ENCODE results near the gene AGR3. TPM values are rescaled to one million over a fixed set of nuclear protein-coding genes. Genes with fewer than 3 reads are reported as not detected.
A peak's percentile ranks its signal among the peaks of the same experiment; 100 is the strongest.
"Not testable (repeated sequence)": the region's sequence is repeated elsewhere in the genome, so short reads cannot be mapped to it uniquely, and the experiment has no call there.

Gene AGR3
- total RNA-seq, 1 experiment from 2014 or later = not detected

DNA sequence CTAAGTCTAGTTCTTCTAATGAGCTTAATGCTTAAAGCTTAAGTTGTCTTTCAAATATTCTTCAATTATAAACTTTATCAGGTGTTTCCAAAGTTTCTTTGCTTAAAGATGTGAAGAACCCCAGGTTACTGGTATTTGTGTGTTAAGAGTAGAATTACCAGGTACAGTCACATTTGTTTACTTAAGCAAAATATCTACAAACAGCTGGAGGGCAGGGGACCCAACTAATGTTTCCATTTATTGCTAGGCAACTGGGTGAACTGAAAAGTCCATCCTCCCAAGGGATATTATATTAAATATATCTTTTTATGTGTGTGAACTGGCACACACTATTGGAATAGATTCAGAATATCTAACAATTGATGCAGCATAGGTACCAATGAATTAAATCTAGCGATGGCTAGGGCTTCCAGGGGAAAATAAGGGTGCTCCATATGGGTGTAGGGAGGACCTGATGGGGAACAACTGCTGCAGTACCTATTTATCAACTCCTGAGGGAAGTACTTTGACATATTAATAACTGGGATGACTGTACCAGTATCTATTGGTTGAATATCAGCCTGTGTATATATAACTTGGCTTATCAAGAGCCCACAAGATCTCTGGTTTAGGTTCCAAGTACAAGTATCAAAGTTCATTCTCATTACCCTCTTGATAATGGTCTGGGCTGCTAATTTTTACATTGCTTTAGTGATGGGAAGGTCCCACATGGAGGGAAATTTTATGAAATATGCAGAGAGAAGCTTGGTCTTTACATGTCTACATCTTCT is 10.3 kb upstream of the AGR3 start:
- DNase-seq (ENCODE audit: low spot score) = no peak

DNA sequence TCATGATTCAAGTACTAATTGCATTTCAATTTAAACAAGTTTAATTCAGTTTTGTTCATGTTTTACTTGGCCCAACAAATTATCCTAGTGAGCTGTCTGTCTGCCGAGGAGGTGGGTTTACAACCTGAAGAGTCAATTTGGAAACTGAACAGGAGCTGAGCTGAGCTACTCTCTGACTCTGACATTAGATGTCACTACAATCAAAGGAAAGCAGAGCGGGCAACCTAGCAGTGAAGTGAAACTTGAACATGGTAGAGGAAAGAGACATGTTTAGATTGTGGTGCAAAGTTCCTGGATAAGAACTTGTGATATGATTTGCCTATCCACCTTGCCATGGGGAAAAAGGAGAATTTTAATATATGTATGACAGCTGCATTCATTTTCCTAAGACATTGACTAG is 9.6 kb upstream of the AGR3 start:
- peak; percentile 46 for DNase-seq (ENCODE audit: low spot score)

DNA sequence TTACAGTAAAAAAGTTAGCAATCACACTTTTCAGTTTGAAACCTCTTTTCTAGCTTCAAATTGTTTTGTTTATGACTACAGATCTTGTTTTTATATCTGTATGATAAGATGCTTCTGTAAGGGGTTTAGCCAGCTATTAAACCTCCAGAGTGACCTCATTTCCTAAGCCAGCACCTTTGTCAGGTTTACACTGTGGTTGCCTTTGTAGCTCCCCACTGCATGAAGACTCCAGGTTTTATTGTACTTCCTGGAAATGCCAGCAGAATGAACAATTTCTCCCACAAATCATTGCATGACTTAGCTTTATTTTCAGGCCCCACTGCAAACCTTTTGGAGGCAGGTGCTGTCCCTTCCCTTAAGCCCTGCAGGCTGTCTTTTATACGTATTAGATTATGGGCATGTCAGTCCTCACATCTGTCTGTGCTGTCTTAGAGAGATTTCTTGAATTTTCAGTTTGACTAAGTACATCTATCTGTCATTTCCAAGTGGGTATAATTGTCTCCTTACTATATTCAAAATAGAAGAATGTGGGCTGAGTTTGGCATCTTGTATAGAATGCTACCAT is 8.2 kb upstream of the AGR3 start:
- DNase-seq (ENCODE audit: low spot score) = peak; percentile 8

DNA sequence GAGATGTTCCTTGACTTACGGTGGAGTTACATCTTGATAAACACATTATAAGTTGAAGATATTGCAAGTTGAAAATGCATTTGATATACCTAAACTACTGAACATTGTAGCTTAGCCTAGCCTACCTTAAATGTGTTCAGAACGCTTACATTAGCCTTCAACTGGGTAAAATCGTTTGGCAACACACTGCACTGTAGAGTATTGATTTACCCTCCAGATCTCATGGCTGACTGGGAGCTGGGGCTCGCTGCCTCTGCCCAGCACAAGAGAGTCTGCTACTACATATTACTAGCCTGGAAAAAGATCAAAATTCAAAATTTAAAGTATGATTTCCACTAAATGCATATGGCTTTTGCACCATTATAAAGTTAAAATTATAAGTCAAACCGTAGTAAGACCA is 7.5 kb upstream of the AGR3 start:
- DNase-seq (ENCODE audit: low spot score) = no peak

DNA sequence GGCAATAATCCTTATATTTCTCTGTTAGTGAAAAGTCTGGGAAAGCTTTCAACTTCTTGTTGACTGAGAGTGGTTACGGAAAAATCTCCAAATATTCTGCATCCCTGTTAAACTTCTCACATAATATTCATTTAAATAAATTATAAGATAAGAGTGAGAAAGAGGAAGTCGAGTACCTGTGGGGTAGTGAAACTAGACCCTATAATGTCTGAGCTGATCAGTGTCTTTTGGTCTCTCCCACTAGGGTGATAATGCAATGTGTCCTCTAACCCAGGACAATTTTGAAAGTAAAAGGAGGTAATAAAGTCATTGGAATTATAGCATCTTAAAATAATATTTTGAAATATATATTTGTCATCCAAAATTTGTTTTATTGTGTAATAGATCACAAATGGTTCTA is 2.1 kb upstream of the AGR3 start:
- no peak for DNase-seq (ENCODE audit: low spot score)

DNA sequence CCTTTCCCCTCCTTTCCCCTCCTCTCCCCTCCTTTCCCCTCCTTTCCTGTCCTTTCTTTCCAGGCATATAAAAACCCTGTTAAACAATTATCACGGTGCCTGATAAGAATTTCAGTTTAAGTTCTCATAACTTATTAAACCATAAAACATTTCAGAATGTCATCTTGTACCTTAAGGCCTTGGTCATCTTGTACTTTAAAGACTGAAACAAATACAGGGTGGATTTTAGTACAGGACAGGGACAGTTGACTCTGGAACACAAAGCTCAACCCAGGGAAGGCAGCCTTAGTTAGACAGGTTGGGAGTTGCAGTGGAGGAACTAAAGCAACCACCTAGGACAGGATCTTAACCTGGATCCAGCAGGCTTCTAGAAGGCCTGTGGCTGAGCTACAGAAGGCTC is 1.2 kb downstream of the AGR3 start:
- no peak for DNase-seq (ENCODE audit: low spot score)

DNA sequence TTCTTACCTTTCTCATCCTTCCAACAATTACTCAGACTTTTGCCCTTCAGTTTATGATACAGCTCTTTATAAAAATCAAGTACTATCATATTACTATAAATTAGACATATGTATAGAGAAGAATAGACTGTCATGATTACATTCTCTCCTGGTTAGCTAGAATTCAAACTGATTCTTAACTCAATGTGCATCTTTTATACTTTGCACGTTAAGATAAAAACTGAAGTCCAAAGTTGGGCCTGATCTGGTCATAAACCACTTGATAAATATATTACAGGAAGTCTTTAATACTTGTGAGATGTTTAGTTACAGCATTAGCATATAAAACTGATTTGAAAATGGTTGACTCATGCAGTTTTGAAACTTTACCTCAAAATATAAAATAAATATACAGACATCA is 2.6 kb downstream of the AGR3 start:
- no peak for DNase-seq (ENCODE audit: low spot score)

DNA sequence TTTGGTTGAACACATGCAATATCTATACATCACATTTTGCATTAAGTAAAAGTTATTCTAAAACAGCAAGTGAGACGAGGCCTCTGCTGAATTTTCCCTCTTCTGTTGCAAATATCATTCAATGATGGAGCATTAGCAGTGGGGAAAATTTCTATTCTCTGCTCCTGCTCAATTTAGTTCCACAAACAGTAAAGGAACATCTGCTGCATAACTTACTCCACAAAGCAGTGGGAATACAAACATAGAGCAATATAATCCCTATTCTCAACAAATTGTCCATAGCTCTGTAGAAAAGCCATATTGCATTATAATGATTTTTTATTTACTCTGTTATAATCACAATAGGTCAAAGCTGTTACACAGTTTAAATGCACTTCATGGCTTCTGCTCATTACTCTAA is 5.9 kb downstream of the AGR3 start:
- no peak for DNase-seq (ENCODE audit: low spot score)

DNA sequence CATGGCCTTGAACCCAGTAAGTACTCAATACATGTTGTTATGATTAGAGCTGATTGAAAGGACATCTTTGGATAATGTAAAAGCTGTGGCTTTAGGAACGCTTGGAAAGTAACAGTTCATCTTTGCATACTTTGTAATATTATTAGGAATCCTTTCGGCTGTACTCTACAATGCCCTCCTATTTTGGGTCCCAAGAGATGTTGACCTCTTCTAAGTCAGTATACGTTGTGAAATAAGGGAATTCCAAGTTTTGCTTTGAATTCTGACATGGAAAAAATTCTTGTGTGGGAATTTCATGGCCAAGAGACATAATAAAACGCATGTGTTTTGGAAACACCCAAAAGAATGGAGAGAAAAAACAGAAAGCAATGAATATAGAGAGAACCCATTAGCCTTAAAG is 7.7 kb downstream of the AGR3 start:
- DNase-seq (ENCODE audit: low spot score) = no peak

DNA sequence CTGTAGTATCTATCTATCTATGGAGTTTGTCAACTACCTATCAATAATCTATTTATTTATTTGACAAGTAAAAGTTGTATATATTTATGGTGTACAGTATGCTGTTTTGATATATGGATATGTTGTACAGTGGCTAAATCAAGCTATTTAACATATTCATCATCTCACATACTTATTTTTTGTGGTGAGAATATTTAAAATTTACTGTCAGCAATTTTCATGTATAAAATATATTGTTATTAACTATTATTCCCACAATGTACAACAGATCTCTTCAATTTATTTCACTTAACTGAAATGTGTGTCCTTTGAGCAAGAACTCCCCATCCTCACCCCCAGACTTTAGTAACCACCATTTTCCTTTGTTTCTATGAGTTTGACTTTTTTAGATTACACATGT is 14.5 kb downstream of the AGR3 start:
- no peak for DNase-seq (ENCODE audit: low spot score)

DNA sequence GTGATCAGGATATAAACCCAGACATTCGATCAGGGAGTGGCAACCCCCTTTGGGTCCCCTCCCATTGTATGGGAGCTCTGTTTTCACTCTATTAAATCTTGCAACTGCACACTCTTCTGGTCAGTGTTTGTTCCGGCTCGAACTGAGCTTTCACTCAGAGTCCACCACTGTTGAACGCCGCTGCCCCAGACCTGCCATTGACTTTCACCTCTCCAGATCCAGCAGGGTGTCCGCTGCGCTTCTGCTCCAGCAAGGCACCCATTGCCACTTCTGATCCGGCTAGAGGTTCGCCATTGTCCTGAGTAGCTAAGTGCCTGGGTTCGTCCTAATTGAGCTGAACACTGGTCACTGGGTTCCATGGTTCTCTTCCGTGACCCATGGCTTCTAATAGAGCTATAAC is 28.6 kb downstream of the AGR3 start:
- not testable (repeated sequence) for DNase-seq (ENCODE audit: low spot score)

DNA sequence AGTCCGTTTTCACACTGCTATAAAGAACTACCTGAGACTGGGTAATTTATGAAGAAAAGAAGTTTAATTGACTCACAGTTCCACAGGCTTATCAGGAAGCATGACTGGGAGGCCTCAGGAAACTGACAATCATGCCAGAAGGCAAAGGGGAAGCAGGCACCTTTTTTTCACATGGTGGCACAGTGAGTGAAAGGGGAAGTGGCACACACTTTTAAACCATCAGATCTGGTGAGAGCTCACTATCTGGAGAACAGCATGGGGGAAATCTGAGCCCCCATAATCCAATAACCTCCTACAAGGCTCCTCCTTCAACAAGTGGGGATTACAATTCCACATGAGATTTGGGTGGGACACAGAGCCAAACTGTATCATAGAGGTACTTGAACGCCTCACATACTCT is 30.0 kb downstream of the AGR3 start:
- DNase-seq (ENCODE audit: low spot score) = no peak

DNA sequence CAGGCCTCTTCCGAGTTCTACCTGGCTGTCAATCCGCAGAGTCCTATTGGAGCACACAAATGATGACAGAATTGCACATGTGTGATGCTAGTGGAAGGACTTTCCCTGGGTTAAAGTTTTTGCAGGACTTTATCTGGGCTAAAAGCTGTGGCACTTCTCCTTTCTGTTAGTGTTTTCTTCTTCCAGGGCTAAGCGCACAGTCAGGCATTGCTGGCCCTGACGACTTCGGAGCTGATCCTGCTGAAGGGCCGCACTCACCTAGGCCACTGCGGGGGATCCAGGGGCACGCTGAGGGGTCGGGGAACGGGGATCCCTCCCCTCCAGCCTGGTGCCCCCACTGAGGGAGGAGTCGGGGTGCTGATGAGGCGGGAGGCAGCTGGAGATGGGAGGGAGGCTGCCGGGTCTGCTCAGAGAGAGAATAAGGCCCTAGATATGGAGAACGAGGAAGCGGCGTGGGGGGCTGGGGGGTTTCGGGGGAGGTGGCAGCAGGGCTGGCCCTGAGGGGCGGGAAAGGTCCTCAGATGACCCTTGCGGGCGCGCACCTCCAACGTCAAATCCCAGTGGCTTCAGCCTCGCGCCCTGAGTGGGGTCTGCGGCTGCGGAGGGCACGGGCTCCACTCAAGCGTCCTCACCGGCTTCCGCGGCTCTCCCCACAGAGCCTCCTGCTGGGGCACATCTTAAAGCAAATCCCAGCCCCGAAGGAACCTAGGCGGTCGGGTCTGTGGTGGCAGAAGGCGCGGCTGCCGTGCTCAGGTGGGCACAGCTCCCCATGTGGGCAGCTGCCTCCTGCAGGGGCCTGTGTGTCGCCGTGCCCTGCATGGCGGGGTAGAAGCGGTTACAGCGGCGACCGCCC is 30.9 kb downstream of the AGR3 start:
- no peak for DNase-seq (ENCODE audit: low spot score)

DNA sequence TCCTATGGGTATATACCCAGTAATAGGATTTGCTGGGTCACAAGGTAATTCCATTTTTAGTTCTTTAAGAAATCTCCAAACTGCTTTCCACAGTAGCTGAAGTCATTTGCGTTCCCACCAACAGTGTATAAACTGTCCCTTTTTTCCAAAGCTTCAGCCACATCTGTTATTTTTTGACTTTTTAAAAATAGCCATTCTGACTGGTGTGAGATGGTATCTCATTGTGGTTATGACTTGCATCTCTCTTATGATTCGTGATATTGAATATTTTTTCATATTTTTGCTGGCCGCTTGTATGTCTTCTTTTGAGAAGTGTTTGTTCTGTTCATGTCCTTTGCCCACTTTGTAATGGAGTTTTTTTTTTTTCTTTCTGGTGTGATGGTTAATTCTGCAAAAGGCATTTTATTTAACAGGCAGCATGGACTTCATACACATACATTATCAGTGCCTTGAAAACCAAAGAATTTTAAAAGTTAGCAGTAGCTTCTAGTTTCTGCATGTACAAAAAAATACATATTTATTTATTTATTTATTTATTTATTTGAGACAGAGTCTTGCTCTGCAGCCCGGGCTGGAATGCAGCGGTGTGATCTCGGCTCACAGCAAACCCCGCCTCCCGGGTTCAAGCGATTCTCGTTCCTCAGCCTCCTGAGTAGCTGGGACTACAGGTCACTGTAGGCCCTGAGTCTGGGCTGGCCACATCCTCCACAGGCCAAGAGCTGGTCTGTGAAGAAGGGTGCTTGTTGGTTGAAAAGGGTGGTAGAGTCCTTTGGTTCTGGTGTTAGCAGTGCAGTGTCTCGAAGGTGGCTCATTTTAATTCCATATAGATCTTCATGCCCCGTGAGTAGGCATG is 32.3 kb downstream of the AGR3 start:
- no peak for DNase-seq (ENCODE audit: low spot score)

DNA sequence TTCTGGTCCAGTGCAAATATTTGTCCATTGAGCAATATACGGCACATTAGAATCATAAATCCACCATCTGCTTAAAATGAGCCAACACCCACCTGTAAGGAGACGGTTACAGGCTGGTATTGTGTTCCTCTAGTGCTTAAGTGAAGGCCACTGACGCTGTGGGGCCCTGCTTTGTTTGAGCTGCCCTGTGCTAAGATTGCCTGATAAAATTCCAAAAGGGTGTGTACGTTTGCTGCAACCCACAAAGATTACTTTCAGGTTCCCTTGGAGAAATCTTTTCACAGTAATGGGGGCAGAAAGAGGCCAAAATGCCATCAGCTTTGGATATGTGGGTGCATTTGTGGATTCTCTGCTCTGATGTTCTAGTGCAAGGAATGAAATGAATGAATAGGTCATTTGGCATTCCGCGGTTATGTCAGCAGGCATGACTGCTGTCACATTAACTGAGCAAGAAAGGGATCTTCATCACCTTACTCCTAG is 34.4 kb downstream of the AGR3 start:
- DNase-seq (ENCODE audit: low spot score) = peak; percentile 15

DNA sequence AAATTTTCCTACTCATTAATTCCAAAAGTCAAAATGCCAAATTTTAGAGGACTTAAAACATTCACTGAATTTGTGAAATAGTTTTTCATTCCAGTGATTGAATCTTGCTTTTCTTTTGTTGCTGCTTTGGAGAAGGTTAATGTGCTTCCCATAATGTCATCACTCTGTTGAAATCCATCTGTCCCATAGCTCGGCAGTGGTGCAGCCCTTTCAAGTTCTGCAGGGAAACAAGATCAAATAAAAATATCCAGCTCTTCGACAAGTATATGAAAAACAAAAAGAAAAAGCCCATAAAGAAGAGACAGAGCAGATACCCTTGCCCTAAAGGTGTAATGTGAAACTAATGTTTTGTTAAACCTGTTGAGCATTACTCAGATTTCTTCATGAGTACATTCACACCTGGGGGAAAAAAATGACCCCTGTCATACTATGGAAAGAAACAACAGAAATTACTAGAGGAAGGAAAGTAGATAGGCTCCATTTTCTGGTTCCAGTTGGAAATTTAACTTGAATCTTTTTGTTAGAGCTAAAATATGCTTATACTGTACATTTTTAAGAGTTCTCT is 35.1 kb downstream of the AGR3 start:
- no peak for DNase-seq (ENCODE audit: low spot score)

DNA sequence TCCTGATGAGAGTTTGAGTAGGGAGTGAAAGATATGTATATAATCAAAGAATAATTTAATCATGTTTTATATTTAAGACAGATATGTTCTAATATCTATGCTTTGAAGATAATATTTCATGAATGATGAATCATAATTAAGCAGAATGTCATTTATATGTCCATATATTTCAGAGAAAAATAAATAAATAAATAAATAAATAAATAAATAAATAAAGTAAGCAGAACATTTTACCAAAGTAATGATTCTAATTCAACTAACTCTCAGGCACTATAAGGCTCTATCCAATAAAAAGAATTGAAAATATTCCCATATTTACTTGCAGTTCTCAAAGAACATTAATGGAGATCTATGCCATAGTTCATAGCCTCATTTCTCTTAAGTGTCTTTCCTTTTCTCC is 36.0 kb downstream of the AGR3 start:
- DNase-seq (ENCODE audit: low spot score) = no peak

DNA sequence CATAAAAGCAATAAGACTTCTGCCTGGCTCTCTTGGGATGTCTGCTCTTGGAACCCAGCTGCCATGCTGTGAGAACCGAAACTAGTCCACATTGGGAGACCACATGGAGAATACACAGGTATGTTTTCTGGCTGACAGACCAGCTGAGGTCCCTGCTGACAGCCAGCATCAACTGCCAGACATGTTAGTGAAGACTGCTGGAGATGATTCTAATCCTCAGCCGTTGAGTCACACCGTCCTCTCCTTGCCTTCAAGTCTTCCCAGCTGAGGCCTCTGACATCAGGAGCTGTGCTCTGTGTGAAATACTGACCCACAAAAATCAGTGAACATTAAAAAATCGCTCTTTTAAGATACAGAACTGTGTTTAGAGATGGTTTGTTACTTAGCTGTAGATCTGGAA is 40.1 kb downstream of the AGR3 start:
- no peak for DNase-seq (ENCODE audit: low spot score)

DNA sequence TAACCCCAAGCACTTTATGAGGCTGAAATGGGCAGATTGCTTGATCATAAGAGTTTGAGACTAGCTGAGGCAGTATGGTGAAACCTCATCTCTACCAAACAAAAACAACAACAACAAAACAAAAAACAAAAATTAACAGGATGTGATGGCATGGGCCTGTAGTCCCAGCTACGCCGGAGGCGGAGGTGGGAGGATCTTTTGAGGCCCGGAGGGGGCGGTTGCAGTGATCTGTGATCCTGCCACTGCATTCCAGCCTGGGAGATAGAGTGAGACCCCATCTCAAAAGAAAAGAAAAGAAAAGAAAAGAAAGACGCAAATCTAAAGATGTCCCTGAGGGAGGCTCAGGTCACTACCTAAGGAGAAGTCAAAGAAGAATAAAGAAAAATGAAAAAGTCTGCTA is 41.7 kb downstream of the AGR3 start:
- DNase-seq (ENCODE audit: low spot score) = no peak

DNA sequence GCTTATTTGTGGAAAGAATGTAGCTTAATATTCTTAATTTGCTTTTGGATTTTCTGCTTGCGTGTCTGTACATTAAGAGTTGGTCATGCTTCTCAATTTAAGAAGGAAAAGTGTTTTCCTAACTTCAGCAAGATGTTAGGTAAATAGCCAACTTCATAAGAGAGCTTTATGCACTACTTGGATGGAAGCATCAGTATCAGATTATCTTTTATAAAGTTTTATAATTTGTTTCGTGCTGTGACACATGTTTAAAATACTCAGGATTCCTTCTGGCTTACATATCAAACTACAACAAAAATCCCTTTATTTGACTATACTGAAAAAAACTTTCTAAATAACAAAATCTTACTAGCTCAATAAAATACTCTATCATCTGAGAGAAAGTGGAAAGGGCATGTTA is 42.1 kb downstream of the AGR3 start:
- no peak for DNase-seq (ENCODE audit: low spot score)

DNA sequence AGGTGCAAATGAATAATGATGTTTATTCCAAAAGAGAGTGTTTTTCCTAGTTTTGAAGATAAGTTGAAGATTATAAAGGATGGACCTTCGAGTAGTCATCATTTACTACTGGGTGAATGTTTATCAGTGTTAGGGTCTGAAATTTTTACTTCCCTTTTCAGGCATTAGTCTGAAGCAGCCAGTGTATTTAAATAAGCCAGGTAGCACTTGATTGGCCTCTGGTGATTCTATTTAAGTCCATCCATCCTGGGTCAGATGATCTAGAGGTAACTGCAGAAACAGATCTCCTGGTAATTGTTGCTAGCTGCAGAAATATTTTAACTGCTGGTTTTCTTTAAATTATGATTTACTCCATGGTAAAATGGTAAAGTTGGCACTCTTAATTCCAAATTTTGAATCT is 42.9 kb downstream of the AGR3 start:
- no peak for DNase-seq (ENCODE audit: low spot score)

DNA sequence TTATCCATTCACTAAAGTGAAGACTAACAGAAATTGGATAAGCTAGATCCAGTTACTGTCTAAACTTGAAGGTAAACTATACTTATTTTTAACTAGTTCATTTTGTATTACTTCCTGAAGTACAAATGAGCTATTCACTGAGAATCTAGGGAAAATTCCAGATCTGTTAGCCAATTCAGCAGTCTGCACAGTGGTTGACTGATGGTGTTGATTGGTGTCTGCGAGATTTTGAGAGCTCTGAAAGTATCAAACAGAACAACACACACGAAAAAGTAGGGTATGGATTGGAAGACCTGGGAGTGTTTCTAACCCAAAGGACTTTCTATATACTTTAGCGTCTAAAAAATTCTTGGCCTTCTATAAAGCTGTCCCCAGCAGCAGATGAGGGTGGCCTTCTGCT is 43.4 kb downstream of the AGR3 start:
- DNase-seq (ENCODE audit: low spot score) = no peak
